GM21825 (cell line): ENCODE data around the gene B4GALT1.
A peak's percentile ranks its signal among the peaks of the same experiment; 100 is the strongest.
"Not testable (repeated sequence)": the region's sequence is repeated elsewhere in the genome, so short reads cannot be mapped to it uniquely, and the experiment has no call there.

ENCODE experiments used
- ATAC-seq: cut with Tn5 transposase; IDR thresholded peaks from one replicate; pipeline ENCODE4 v1.9.1; 2021; ENCODE audit warnings: mild to moderate bottlenecking, moderate library complexity; ENCODE audit not compliant: unreplicated experiment

B4GALT1 gene

GRCh38 chr9:33185406-33185805, 18.3 kb upstream of the B4GALT1 start:
- ATAC-seq: no peak

GRCh38 chr9:33184963-33185362, 17.8 kb upstream of the B4GALT1 start:
- no peak for ATAC-seq

GRCh38 chr9:33182519-33182918, 15.4 kb upstream of the B4GALT1 start:
- no peak for ATAC-seq

- no peak for ATAC-seq
Observed at GRCh38 chr9:33180526-33181184, 13.5 kb upstream of the B4GALT1 start.

DNA sequence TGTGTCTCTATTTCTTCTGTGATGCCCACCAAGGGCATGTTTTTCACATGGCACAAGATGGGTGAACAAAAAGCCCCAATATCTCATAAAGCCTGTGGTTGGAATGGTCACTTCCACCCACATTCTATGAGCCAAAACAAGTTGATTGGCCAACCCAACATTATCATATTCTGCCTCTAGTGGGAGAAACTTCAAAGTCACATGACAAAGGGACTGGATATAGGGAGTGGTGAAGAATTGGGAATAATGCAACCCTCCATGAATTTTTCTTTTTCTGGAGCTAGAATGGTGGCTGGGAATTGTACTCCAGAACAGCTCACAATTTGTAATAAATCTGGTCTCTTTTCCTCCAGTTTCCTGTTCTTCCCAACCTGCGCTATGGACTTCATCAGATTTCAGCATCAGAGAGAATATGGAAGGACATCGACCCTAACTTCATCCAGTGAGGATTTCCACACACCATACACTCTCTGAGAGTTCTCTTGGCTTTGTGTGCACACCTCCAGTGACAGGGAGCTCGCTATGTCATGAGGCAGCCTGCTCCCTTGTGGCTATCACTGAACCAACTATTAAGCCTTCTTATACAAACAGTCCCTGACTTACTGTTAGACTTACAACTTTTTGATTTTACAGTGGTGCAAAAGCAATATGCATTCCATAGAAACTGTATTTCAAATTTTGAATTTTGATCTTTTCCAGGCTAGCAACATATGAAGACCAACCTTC, 12.0 kb upstream of the B4GALT1 start:
- no peak for ATAC-seq

- peak; percentile 92 for ATAC-seq
Observed at GRCh38 chr9:33177639-33178038, 10.5 kb upstream of the B4GALT1 start.

DNA sequence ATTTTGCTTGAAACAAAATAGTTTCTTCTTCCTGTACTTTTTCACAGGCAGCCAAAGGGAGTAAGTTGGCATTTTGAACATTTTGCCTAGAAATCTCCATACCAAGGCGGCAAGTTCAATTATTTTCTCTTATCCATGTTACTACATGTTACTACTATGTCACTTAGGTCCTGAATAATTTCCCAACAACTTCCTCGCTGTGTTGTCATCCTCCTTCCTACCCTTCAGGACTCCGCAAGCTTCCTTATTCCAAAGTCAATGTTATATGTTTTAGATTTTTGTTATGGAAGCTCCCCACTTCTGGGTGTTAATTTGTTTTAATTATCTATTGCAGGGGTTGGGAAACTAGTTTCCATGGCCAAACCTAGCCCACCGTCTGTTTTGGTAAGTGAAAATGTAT, 9.9 kb upstream of the B4GALT1 start:
- ATAC-seq: no peak

DNA sequence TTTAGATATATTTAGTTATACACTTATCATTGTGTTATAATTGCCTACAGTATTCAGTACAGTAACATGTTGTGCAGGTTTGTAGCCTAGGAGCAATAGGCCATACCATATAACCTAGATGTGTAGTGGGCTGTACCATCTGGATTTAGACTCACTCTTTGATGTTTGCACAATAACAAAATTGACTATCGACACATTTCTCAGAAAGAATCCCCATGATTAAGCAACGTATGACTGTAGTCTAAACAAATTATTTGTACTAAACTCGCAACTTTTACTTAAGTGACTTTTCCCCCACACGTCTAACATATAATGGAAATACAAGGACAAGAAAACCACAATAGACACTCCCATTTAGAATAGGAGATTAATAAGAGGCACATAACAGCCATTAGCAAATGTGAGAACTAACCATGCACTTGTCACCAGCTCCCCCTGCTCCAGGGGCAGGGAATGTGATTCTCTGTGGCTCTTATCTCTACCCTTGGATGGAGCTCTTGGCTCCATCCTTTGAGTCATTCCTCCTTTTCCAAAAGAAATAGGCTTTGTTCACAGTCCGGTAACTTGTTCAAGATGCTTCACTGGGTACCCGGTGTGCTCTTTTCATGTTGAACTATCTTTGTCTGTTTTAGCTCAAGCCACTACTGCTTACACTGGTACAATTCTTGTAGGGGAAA, 8.7 kb upstream of the B4GALT1 start:
- no peak for ATAC-seq

DNA sequence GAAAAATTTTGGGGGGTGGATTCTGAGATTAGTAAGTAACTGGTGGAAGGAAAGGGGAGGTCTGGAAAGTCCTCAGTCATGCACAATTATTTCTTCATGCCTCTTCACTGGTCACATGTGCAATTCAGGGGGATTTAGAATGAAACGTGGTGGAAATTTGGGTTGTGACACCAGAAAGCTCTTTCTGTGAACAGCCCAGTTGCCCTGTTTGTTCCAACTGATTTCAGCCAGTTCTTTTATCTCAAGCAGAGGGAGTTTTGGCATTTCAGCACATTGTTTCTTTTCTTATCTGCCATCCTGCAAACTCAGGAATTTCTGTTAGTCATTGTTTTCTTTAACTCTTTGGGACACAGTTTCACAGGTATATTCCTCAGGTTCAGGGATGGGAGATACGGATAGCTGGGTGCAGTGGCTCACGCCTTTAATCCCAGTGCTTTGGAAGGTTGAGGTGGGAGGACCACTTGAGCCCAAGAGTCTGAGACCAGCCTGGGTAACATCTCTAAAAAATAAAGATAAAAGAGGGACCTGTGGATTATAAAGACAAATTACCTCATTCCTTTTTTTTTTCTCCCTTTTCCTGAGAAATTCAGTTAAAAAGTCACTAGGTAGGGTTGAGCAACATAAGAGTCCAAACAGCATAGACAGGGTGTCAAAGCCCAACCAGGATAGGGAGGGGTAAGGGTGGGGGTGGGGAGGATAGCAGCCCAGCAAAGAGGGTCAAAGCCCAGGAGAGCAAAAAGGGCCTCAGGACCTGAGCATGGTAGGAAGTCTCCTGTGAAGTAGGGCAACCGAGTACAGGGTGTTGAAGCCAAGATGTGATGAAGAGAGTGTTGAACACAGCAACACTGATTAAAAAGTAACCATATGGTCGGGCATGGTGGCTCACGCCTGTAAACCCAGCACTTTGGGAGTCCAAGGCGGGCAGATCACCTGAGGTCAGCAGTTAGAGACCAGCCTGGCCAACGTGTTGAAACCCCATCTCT, 5.4 kb upstream of the B4GALT1 start:
- no peak for ATAC-seq

DNA sequence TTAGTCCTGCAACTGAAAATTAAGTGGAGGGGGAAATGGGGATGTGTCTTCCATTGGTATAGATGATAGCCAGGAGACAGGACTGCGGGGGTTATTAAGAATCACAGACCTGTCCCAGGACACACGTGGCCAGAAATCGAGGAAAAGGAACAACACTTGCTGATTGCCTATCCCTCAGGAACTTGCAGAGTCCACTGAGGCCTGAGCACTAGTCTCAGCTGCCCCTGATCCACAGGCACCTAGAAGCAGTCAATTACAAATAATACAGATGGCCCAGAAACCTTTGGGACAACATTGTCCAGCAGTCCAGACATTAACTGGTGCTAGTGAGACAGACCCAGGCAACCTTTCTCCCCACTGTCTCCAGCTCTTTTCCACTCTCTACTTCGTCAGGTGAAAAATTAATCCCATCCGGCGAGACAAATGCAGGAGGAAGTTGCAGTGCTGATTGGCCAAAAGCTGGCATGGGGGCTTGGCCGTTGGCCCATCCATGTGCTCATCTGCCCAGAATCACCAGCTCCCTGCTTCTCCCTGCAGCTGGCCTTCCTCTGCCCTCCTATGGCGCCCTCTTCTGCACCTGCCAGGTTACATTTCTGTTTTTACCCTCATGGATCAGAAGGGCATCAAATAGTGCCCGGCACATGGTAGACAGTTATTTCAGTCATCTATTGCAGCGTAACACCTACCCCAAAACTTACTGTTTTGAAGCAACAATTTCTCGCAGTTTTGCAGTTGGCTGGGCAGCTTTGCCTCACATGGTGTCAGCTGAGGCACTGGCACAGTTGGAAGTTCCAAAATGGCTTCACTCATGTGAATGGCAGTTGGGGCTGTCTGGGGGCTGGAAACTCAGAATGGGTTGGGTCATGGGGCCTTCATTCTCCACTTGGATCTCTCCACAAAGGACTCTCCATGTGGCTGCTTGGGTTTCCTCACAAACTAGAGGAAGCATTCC, 3.6 kb upstream of the B4GALT1 start:
- ATAC-seq: no peak

DNA sequence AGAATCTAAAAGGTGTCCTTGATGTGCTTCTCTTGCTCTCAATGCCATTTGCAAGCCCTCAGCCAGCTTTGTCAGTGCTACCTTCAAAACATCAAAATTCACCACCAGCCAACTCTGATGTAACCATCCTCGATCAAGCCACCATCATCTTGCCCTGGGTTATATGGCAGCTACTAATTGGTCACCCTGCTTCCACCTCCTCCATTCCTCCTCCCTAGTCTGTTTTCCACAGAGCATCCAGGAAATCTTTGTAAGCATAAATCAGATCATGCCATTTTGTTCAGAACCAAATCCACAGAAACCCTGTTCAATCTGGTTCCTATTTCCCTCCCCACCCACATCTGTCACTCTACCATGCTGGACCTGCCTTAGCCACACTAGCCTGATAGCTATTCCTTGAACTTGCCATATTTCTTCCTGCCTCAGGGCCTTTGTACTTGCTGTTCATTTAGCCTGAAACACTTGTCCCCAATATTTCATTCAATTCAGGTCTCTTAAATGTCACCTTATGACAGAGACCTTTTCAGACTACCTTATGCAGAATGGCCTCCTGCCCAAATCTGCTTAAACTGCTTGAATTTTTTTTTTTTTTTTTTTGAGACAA, 1.9 kb upstream of the B4GALT1 start:
- ATAC-seq: no peak

- no peak for ATAC-seq
Observed at GRCh38 chr9:33167972-33168461, 881 bp upstream of the B4GALT1 start.

- ATAC-seq: no peak
Observed at GRCh38 chr9:33166231-33167083, 679 bp downstream of the B4GALT1 start.

DNA sequence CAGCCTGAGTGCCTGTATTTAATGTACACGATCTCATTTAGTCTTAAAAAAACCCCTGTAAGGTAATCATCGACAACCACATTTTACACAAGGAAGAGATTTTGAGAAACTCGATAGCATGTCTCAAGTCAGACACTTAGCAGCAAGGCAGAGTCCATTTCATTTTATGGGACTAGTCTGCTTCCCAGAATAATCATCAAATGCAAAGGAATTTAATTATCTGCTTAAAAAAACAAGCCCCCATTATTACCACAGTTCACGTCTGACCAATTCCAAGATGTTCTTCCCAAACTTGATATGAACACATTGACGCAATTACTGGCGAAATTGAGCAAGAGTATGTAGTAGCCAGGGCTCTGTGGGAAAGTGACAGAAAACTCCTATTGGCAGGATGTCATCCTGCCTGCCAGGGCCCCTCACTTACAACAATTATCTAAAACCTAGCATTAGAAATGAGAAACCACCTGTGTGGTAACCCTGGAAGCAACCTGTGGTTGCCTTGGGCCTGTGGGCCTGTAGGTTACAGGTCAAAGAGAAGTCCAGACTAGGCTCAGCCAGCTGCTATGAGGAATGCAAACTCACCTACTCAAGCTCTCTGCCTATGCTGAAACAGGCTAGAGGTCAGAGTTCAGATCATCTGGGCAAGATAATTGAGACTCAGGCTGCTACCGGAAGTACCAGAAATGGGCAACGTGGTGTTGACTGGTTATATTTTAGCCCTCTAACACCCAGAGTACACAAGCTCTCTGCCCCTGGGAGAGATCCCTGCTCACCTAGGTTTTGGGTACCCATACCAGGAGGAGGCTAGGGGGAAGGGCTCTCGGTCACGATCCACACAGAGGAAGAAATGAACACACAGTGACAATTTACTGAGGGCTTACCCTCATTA, 1.6 kb downstream of the B4GALT1 start:
- peak; percentile 24 for ATAC-seq

- not testable (repeated sequence) for ATAC-seq
Observed at GRCh38 chr9:33164921-33165262, 2.2 kb downstream of the B4GALT1 start.

GRCh38 chr9:33164138-33164809, 2.9 kb downstream of the B4GALT1 start:
- ATAC-seq: peak; percentile 11
